Skeletal muscle tissue (tissue), 4 donors: ENCODE data around the gene PTPRN2. TPM values are rescaled to one million over a fixed set of nuclear protein-coding genes. Genes with fewer than 3 reads are reported as not detected.

Source experiments
- H3K27ac ChIP-seq: one replicate; pipeline ENCODE4 v1.7.0; 2013; ENCODE audit warnings: mild to moderate bottlenecking, low read depth, low read length, inconsistent platforms
- H3K27me3 ChIP-seq, 3 donors: one replicate each; pipeline ENCODE4 v1.7.0; 2013; ENCODE audit warnings: low read length in 3 of 3; ENCODE audit not compliant: control insufficient read depth in 3 of 3, insufficient read depth in 3 of 3
- H3K36me3 ChIP-seq, 3 donors: one replicate each; pipeline ENCODE4 v1.7.0; 2013; ENCODE audit warnings: low read length in 3 of 3; ENCODE audit not compliant: control insufficient read depth in 3 of 3, insufficient read depth in 3 of 3
- H3K4me1 ChIP-seq, 3 donors: one replicate each; pipeline ENCODE4 v1.7.0; 2013; ENCODE audit warnings: low read length in 3 of 3, mild to moderate bottlenecking in 3 of 3; ENCODE audit not compliant: control insufficient read depth in 3 of 3, insufficient read depth in 3 of 3
- H3K4me3 ChIP-seq, 3 donors: one replicate each; pipeline ENCODE4 v1.7.0; 2013; ENCODE audit warnings: low read length in 3 of 3
- H3K9ac ChIP-seq, 3 donors: one replicate each; pipeline ENCODE4 v1.7.0; 2013; ENCODE audit warnings: low read length in 3 of 3, mild to moderate bottlenecking in 3 of 3, moderate library complexity in 2 of 3, low read depth in 1 of 3
- H3K9me3 ChIP-seq, 3 donors: one replicate each; pipeline ENCODE4 v1.7.0; 2013; ENCODE audit warnings: low read length in 3 of 3; ENCODE audit not compliant: control insufficient read depth in 3 of 3
- total RNA-seq: library from RNA; depleted of rRNA; stranded (reverse); fragments of >200 nt; gene quantifications from one replicate; pipeline ENCODE4 v1.2.3, GENCODE V29; 2014
- donor health status: Osteomylitis.

Gene PTPRN2
- total RNA-seq, 1 donor from 2014 or later: 1.6 TPM

DNA sequence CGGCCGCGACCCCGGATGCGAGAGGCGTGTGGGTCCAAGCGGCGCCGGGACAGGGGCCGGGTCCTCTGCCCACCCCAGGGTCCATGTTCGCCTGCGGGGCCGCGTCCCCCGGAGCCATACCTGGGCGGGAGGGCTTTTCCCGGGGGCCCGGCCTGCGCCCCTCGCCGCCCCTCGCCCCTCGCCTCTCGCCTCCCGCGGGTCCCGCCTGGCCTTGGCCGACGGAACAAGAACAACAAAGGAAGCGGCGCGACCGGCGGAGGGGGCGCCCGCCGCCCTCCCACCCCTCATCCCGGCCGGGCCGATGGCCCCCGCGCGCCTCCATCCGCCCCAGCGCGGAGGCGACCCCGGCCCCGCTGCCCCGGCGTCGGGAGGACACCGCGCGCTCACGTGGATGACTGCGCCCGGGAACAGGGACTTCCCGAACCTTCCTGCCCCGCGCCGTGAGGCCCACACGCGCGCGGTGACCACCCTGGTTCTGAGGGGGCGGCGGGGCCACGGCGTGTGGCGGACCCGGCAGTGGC lies 902.7 kb downstream of the PTPRN2 start:
- Histone ChIP-seq H3K36me3 (no peaks in the 10 kb centered on the region), H3K9ac (no peak overlapping the region), H3K4me3 (no peak overlapping the region), H3K27me3 (peaks cover 64 to 79% (median 69%) of the 10 kb centered on the region in 3 donors), H3K27ac (no peak overlapping the region), H3K9me3 (no peaks in the 10 kb centered on the region), H3K4me1 (peaks cover 5 to 7% (median 5%) of the 10 kb centered on the region in 3 donors)

- no peak overlapping the region for H3K9ac ChIP-seq
- H3K4me3 ChIP-seq: peak overlapping the region in 1 of 3 donors; percentile 31
These were observed 903.3 kb downstream of the PTPRN2 start for GRCh38 chr7:157684157-157684908.

GRCh38 chr7:157683747-157684156 lies 903.9 kb downstream of the PTPRN2 start:
- Histone ChIP-seq H3K9ac (no peak overlapping the region), H3K36me3 (no peaks in the 10 kb centered on the region), H3K4me1 (no peaks in the 10 kb centered on the region), H3K9me3 (no peaks in the 10 kb centered on the region), H3K27ac (no peak overlapping the region), H3K27me3 (peaks cover 59 to 73% (median 63%) of the 10 kb centered on the region in 3 donors), H3K4me3 (peak overlapping the region in 1 of 3 donors; percentile 31)

More at GRCh38 chr7:157684157-157684908, 903.3 kb downstream of the PTPRN2 start:
- Histone ChIP-seq H3K36me3 (no peaks in the 10 kb centered on the region), H3K27me3 (peaks cover 63 to 79% (median 65%) of the 10 kb centered on the region in 3 donors), H3K27ac (no peak overlapping the region), H3K9me3 (no peaks in the 10 kb centered on the region), H3K4me1 (peaks cover 0 to under 1% (median 0%) of the 10 kb centered on the region in 3 donors)

DNA sequence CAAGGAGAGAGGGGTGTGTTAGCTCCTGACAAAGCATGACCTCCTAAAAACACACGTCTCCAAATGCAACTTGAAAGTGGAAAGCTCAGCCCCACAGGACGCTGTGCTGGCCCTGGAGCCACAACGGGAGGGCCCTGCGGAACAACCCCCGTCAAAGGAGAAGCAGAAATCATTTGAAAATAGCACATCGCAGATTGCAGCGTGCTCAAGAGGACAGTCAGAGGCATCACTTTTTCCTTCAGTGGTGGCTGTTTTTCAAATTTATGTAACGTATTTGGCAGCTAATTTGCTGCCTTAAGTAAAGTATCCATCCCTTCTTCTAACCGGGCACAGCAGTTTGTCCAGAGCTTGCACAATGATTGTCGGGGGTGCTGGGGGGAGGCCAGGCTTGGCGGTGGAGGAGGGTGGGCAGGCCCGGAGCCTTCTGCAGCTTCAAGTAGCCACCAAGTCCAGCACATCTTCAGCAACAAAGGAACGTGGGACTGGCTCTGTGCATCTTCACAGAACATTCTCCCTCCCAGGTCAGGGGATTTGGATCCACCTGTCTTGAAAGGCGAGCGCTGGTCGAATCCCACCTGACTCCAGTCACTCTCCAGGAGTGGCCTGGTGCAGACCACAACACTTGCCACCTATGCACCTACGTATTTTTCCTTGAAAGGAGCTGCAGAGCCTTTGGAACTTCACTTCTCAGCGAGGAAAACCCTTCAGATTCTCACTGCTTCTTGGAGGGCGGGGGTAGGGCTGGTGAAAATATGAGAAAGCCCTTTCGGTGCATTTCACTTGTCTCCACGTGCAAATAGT lies 904.5 kb downstream of the PTPRN2 start:
- Histone ChIP-seq H3K9ac (no peak overlapping the region), H3K36me3 (no peaks in the 10 kb centered on the region), H3K27me3 (peaks cover 56 to 72% (median 65%) of the 10 kb centered on the region in 3 donors), H3K9me3 (no peaks in the 10 kb centered on the region), H3K27ac (no peak overlapping the region), H3K4me1 (no peaks in the 10 kb centered on the region), H3K4me3 (no peak overlapping the region)

DNA sequence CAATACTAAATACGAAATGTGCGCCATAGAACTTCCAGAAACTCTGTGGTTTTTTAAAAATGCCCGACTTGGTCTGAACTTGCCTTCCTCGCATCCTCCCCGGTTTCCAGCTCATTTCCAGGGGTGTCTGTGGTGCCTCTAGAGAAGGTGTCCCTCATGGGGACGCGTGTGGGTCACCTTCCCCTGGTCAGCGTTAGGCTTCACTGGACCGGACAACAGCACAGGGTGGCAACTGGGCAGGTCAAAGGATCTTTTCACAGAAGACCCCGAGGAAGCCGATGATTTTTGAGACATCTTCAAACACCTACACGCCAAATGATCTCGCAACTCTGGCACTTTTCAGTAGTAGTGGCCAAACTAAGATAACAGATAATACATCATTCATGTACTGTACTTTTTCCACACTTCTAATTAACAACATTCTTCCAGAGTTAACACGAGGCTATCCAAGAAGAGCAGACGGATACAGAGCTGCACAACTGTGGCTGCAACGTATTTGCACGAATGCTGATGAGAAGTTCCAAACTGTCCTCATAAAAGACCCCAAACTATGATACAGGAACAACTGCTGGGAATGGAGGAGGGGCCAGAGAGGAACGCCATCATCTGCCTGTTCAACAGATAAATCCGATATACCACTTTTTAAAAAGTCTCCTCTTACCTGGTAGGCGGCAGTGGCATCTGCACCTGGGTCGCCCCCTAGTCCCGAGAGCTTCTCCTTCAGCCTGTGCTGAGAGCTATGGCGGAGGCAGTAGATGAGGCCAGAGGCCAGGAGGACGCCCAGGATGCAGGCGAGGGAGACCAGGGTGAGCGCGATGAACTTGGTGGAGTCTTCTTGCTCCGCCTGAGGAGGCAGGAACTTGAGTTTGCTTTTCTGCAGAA lies 905.3 kb downstream of the PTPRN2 start:
- Histone ChIP-seq H3K27ac (no peak overlapping the region), H3K9ac (no peak overlapping the region), H3K4me1 (no peaks in the 10 kb centered on the region), H3K27me3 (peaks cover 49 to 69% (median 65%) of the 10 kb centered on the region in 3 donors), H3K9me3 (no peaks in the 10 kb centered on the region), H3K4me3 (no peak overlapping the region), H3K36me3 (no peaks in the 10 kb centered on the region)

GRCh38 chr7:157679607-157680006 lies 908.0 kb downstream of the PTPRN2 start:
- Histone ChIP-seq H3K4me3 (no peak overlapping the region), H3K27me3 (peaks cover 33 to 67% (median 47%) of the 10 kb centered on the region in 3 donors)

DNA sequence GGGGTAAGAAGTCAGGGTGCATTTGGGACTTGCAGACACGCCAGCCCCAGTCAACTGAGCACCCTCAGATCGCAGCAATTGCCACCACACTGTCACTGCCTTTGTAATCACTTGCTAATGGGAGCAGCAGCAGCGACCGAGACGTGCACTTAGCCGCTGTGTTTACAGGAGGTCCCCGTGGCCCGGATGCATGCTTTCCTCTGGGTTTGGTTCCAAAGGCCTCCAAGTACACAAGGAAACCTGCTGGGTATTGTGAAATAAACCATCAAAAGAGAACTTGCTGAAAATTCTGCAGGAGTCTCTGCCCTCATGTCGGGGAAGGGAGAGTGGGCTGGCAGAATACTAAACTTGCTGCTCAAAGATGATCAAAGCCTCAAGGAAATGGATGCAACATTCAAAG lies 909.1 kb downstream of the PTPRN2 start:
- Histone ChIP-seq H3K9me3 (peaks cover 0 to 2% (median 0%) of the 10 kb centered on the region in 3 donors), H3K27ac (no peak overlapping the region), H3K4me1 (no peaks in the 10 kb centered on the region), H3K9ac (no peak overlapping the region), H3K4me3 (no peak overlapping the region), H3K36me3 (no peaks in the 10 kb centered on the region), H3K27me3 (peaks cover 27 to 61% (median 42%) of the 10 kb centered on the region in 3 donors)

More at GRCh38 chr7:157679607-157680006, 908.0 kb downstream of the PTPRN2 start:
- Histone ChIP-seq H3K9me3 (no peaks in the 10 kb centered on the region), H3K9ac (no peak overlapping the region), H3K27ac (no peak overlapping the region), H3K36me3 (no peaks in the 10 kb centered on the region), H3K4me1 (no peaks in the 10 kb centered on the region)

DNA sequence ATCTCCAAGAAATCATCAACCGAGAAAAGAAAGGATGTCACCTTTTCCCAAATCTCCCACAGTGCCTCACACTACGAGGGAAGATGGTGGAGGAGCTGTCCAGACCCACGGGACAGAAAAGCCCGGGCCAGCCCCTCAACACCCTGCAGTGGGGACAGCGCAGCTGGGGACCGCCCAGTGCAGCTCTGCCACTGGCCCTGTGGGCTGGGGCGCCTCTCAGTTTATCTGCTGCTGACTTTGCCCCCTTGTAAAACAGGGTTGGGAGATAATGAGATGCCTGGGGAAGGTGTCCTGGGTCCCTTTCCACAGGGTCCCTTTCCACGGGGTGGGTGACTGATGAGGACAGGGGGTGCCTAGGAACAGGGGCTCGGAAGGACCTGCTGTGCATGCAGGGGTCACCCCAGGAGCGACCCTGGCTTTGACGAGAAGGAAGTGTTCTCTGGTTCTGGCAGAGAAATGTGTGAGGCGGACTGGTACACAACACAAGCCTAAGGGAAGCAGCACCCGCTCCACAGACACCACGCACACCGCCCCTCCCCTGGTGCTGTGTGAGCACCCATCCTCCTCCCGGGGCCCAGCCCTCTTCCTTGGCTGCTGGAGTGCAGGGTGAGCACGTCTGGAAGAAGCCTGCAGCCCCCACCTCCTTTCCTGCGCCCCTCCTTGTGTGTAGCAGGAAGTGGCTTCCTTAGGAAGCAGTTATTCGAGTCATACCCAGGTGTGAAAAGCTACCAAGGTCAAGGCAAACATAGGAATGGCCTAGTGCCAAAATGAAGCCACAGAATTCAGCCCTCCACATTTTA lies 911.0 kb downstream of the PTPRN2 start:
- H3K9me3 ChIP-seq: peaks cover 0 to 2% (median 0%) of the 10 kb centered on the region in 3 donors
- no peak overlapping the region for H3K4me3 ChIP-seq
- H3K27me3 ChIP-seq: peaks cover 9 to 48% (median 24%) of the 10 kb centered on the region in 3 donors
- H3K9ac ChIP-seq: no peak overlapping the region
- no peaks in the 10 kb centered on the region for H3K4me1 ChIP-seq
- no peaks in the 10 kb centered on the region for H3K36me3 ChIP-seq
- no peak overlapping the region for H3K27ac ChIP-seq

GRCh38 chr7:157676001-157676400 lies 911.6 kb downstream of the PTPRN2 start:
- H3K27ac ChIP-seq: no peak overlapping the region
- no peak overlapping the region for H3K4me3 ChIP-seq
- peaks cover 9 to 45% (median 19%) of the 10 kb centered on the region in 3 donors for H3K27me3 ChIP-seq
- no peak overlapping the region for H3K9ac ChIP-seq
- no peaks in the 10 kb centered on the region for H3K4me1 ChIP-seq
- H3K36me3 ChIP-seq: no peaks in the 10 kb centered on the region
- H3K9me3 ChIP-seq: peaks cover 0 to 2% (median 0%) of the 10 kb centered on the region in 3 donors
